Measurements from ENCODE around the gene DCAF17.

DNA sequence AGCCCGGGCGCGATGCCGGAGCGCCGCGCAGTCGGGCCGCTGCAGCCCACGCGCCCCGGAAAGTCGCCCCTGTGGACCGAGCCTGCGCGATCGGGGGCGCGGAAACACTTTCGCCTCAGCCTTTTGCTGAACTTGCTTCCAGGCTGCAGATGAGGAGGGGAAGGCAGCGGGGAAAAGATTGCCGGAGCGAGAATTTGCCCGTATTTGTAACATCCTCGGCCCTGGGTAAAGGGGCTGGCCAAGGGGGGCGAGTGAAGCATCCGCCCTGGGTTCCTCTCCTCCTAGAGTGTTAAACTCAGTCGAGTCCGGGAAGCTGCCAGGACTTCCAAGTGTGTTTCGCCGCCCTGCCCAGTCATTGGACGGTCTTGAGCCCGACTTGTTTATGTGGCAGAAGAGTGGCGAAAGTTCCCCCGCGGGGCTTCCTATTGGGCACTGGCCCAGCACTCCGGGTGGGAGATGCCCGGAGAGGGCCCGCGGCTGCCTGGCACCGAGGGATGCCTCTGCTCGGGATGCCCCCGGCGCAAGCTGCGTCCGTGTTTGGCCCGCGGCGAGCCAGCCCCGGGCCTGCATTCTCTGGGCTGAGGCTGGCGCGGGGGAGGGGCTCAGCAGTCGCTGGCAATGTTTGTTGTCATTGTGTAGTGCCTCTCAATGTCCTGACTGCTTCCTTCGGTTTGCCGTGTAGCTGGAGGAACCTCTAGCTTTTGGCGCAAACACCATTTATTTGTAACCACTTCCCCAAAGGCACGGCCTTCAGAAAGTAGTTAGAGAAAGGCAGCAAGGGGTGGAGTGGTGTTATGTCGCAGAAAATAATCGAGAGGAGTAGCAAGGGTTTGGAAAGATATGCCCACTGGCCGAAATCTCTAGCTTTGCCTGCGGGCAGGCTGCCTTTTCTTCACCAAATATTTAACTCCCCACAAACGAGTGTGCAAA, 89.3 kb downstream of the DCAF17 start:
- TF ChIP-seq, protein P1, sequence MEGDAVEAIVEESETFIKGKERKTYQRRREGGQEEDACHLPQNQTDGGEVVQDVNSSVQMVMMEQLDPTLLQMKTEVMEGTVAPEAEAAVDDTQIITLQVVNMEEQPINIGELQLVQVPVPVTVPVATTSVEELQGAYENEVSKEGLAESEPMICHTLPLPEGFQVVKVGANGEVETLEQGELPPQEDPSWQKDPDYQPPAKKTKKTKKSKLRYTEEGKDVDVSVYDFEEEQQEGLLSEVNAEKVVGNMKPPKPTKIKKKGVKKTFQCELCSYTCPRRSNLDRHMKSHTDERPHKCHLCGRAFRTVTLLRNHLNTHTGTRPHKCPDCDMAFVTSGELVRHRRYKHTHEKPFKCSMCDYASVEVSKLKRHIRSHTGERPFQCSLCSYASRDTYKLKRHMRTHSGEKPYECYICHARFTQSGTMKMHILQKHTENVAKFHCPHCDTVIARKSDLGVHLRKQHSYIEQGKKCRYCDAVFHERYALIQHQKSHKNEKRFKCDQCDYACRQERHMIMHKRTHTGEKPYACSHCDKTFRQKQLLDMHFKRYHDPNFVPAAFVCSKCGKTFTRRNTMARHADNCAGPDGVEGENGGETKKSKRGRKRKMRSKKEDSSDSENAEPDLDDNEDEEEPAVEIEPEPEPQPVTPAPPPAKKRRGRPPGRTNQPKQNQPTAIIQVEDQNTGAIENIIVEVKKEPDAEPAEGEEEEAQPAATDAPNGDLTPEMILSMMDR (IDR thresholded peaks at IDR 0.05), result no peak
- no peak for TF ChIP-seq EZH2 (IDR thresholded peaks at IDR 0.05; ENCODE audit: borderline replicate concordance, insufficient read depth, low read depth, low read length, poor library complexity, severe bottlenecking)
